Tibial artery (tissue), 4 donors: ENCODE data around the gene TBCB.

ENCODE experiments used
- DNase-seq, 2 donors: peaks; one replicate each; pipeline ENCODE4 v3.0.0-alpha.2; 2019
- H3K27ac ChIP-seq, 2 donors: fragments of 200-600 bp; sonication (generic) in 1 of 2; 1 replicate in 1 of 2; 2 replicates in 1 of 2; pipeline ENCODE4 v1.5.1; 2018 to 2019; ENCODE audit warnings: mild to moderate bottlenecking in 1 of 2
- H3K27me3 ChIP-seq, 2 donors: fragments of 200-600 bp; sonication (generic) in 1 of 2; one replicate each; pipeline versions ENCODE4 v1.5.1 to v1.6.0; 2016 to 2019
- H3K36me3 ChIP-seq, 3 donors: fragments of 200-600 bp; sonication (generic) in 2 of 3; one replicate each; pipeline ENCODE4 v1.5.1; 2016 to 2019; ENCODE audit warnings: mild to moderate bottlenecking in 2 of 3
- H3K4me1 ChIP-seq, 4 donors: fragments of 200-600 bp; sonication (generic) in 2 of 4; 1 replicate in 3 of 4; 2 replicates in 1 of 4; pipeline ENCODE4 v1.5.1; 2016 to 2019
- H3K4me3 ChIP-seq, 2 donors: fragments of 200-600 bp; sonication (generic) in 1 of 2; 1 replicate in 1 of 2; 2 replicates in 1 of 2; pipeline ENCODE4 v1.5.1; 2018 to 2019; ENCODE audit warnings: mild to moderate bottlenecking in 2 of 2
- H3K9me3 ChIP-seq, 3 donors: fragments of 200-600 bp; sonication (generic) in 1 of 3; one replicate each; pipeline ENCODE4 v1.5.1; 2016 to 2019
- CTCF ChIP-seq, 2 experiments: fragments of 200-600 bp in 1 of 2; fragments of 450-650 bp in 1 of 2; IDR thresholded peaks; one replicate each; pipeline ENCODE4 v1.5.1; 2017 to 2019; ENCODE audit warnings: antibody characterized with exemption in 2 of 2, mild to moderate bottlenecking in 1 of 2, moderate library complexity in 1 of 2
- intact Hi-C: fragments of 100-400 bp; cut with DNase I; formaldehyde crosslinking; loops from one replicate; pipeline ENCODE4 v1.15.0; 2023; ENCODE audit warnings: low total_unique reads

TBCB gene

GRCh38 chr19:36139473-36140303 is 24.4 kb downstream of the TBCB start, which contains the start of gene CAPNS1:
Gene CAPNS1 (plus strand): TSS chr19:36140066. CDS start chr19:36141012, 946 bp downstream.
- no peaks in the 10 kb centered on the region for H3K9me3 ChIP-seq
- H3K4me1 ChIP-seq: peaks cover 0 to 35% (median 30%) of the 10 kb centered on the region in 4 donors
- DNase-seq: peak; percentile 96 to 99
- no peaks in the 10 kb centered on the region for H3K27me3 ChIP-seq
- peak within 1 kb of the TSS; percentile 94 to 95 for H3K4me3 ChIP-seq
- TF ChIP-seq CTCF (IDR thresholded peaks at IDR 0.05): peak in 1 of 2 experiments; percentile 23
- H3K36me3 ChIP-seq: peaks cover 22 to 29% (median 27%) of the 10 kb centered on the region in 3 donors
- H3K27ac ChIP-seq: peak within 1 kb of the TSS; percentile 99 to 100
- intact Hi-C loops: no loop called here

GRCh38 chr19:36140304-36141038 is 25.2 kb downstream of the TBCB start:
- Histone ChIP-seq H3K27ac (peak overlapping the region; percentile 99 to 100), H3K4me3 (peak overlapping the region; percentile 94 to 95), H3K4me1 (peaks cover 0 to 35% (median 30%) of the 10 kb centered on the region in 4 donors), H3K36me3 (peaks cover 28 to 37% (median 34%) of the 10 kb centered on the region in 3 donors), H3K27me3 (no peaks in the 10 kb centered on the region), H3K9me3 (no peaks in the 10 kb centered on the region)
- no peak for TF ChIP-seq CTCF (IDR thresholded peaks at IDR 0.05)
- DNase-seq: peak; percentile 41 to 76
- intact Hi-C loops: no loop called here

DNA sequence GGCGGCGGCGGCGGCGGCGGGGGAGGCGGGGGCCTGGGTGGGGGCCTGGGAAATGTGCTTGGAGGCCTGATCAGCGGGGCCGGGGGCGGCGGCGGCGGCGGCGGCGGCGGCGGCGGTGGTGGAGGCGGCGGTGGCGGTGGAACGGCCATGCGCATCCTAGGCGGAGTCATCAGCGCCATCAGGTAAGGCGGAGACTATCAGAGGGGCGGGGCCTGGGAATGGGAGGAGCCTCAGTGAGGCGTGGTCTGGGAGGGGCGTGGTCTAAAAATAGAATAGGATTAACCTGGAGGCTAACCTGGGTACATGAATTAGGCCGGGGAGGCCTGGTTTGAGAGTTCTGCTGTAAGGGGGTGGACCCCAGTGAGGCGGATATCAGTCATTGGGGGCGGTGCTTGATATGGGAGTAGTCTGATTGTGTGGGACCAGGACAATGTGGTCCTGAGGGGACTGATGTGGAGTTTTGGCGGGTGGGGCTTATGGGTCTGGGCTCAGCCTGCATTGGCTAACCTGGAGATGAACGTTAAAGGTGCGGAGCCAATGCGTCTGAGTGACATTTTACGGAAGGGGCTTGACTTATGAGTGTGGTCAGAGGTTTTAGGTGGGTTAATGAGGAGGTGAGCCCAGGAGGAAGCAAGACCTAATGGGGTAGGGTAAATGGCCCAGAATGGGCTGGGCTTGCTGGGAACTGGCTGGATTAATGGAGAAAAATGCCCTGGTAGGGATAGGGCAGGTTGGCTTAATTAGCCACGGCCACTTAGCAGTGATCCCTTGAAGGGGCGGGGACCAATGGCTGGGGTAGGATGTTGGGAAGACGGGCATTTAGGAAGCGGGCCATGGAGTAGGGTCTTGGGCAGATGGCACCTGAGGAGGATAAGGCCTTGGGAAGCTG is 26.0 kb downstream of the TBCB start:
- Histone ChIP-seq H3K4me1 (peaks cover 0 to 30% (median 25%) of the 10 kb centered on the region in 4 donors), H3K36me3 (peaks cover 36 to 45% (median 42%) of the 10 kb centered on the region in 3 donors), H3K27ac (peak overlapping the region; percentile 99 to 100), H3K27me3 (no peaks in the 10 kb centered on the region), H3K9me3 (no peaks in the 10 kb centered on the region), H3K4me3 (peak overlapping the region; percentile 94 to 95)
- peak; percentile 87 to 94 for DNase-seq
- TF ChIP-seq CTCF (IDR thresholded peaks at IDR 0.05): no peak
- intact Hi-C loops: no loop called here

DNA sequence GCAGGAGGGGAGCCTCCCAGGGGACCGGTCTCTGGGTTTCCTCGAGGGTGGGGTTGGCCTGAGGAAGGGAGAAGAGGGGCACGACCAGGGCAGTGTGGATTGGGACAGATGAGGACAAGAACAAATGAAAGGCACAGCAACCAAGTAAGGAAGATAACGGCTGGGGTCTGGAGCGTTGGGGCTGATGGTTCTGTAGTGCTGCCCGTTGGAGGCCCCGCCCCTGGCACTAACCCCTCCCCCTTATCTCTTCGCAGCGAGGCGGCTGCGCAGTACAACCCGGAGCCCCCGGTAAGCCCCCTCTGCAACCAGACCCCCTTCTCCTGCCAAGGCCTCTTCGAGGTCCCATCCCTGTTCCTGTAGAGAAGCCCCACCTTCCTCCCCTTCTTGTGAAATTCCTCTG is 26.8 kb downstream of the TBCB start:
- Histone ChIP-seq H3K4me1 (peaks cover 0 to 22% (median 17%) of the 10 kb centered on the region in 4 donors), H3K9me3 (no peaks in the 10 kb centered on the region), H3K27me3 (no peaks in the 10 kb centered on the region), H3K27ac (peak overlapping the region; percentile 99 to 100), H3K36me3 (peaks cover 44 to 52% (median 49%) of the 10 kb centered on the region in 3 donors), H3K4me3 (no peak overlapping the region)
- no peak for TF ChIP-seq CTCF (IDR thresholded peaks at IDR 0.05)
- DNase-seq: no peak
- intact Hi-C loops: no loop called here

DNA sequence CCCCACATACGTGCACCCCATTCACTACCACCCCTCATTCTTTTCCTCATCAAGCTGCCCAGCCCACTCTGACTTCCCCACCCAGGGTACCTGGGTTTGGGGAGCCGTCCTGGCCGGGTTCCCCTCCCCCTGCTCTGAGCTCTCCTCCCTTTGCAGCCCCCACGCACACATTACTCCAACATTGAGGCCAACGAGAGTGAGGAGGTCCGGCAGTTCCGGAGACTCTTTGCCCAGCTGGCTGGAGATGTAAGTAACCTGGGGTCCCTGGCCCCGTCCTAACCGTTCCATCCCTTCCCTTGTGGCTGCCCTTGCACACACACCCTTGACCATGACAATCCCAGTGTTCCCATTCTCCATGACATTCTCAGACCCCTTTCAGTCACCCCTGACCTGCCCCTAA is 27.2 kb downstream of the TBCB start:
- Histone ChIP-seq H3K9me3 (no peaks in the 10 kb centered on the region), H3K27me3 (no peaks in the 10 kb centered on the region), H3K27ac (peak overlapping the region; percentile 99 to 100), H3K4me3 (no peak overlapping the region), H3K36me3 (peaks cover 48 to 57% (median 54%) of the 10 kb centered on the region in 3 donors), H3K4me1 (peaks cover 0 to 17% (median 13%) of the 10 kb centered on the region in 4 donors)
- intact Hi-C loops: no loop called here
- no peak for DNase-seq
- no peak for TF ChIP-seq CTCF (IDR thresholded peaks at IDR 0.05)
